Osteocyte (in vitro differentiated cells): ENCODE measurements around the gene SCYGR3. TPM values are rescaled to one million over a fixed set of nuclear protein-coding genes. Genes with fewer than 3 reads are reported as not detected.
"Not testable (repeated sequence)": the region's sequence is repeated elsewhere in the genome, so short reads cannot be mapped to it uniquely, and the experiment has no call there.

ENCODE experiments used
- DNase-seq: peaks from one replicate; pipeline ENCODE4 v3.0.0; 2021; ENCODE audit warnings: mixed read lengths; ENCODE audit not compliant: unreplicated experiment; ENCODE audit errors: extremely low spot score
- H3K27ac Mint-ChIP-seq: one replicate; pipeline ENCODE4 v1.8.0; 2021; ENCODE audit warnings: mild to moderate bottlenecking, mixed read lengths; ENCODE audit not compliant: unreplicated experiment
- H3K27me3 Mint-ChIP-seq: one replicate; pipeline ENCODE4 v1.8.0; 2021; ENCODE audit warnings: mixed read lengths; ENCODE audit not compliant: unreplicated experiment
- H3K36me3 Mint-ChIP-seq: one replicate; pipeline ENCODE4 v1.8.0; 2021; ENCODE audit warnings: mixed read lengths; ENCODE audit not compliant: unreplicated experiment
- H3K4me1 Mint-ChIP-seq: one replicate; pipeline ENCODE4 v1.8.0; 2021; ENCODE audit warnings: mixed read lengths; ENCODE audit not compliant: unreplicated experiment
- H3K4me3 Mint-ChIP-seq: one replicate; pipeline ENCODE4 v1.8.0; 2021; ENCODE audit warnings: mild to moderate bottlenecking, moderate library complexity, mixed read lengths; ENCODE audit not compliant: unreplicated experiment
- H3K9me3 Mint-ChIP-seq: one replicate; pipeline ENCODE4 v1.8.0; 2021; ENCODE audit warnings: mixed read lengths; ENCODE audit not compliant: unreplicated experiment
- CTCF ChIP-seq: fragments of 200-600 bp; sonication (generic); IDR thresholded peaks from 2 replicates; pipeline ENCODE4 v1.5.0; 2021; ENCODE audit warnings: antibody characterized with exemption, mild to moderate bottlenecking, moderate library complexity
- total RNA-seq: library from RNA; stranded (reverse); gene quantifications from 2 replicates; pipeline ENCODE4 v1.2.1, GENCODE V29; 2021

Gene SCYGR3
- total RNA-seq, 1 donor from 2014 or later = not detected

GRCh38 chr2:227610123-227610522 lies 4.5 kb downstream of the SCYGR3 start:
- no peak for TF ChIP-seq CTCF
- Mint-ChIP-seq H3K27me3 (peaks cover 3% of the 10 kb centered on the region), H3K4me3 (no peak overlapping the region), H3K4me1 (no peaks in the 10 kb centered on the region), H3K36me3 (no peaks in the 10 kb centered on the region), H3K27ac (no peak overlapping the region), H3K9me3 (no peaks in the 10 kb centered on the region)
- no peak for DNase-seq

- Mint-ChIP-seq H3K27me3 (peaks cover 3% of the 10 kb centered on the region), H3K4me3 (no peak overlapping the region), H3K9me3 (no peaks in the 10 kb centered on the region), H3K27ac (no peak overlapping the region), H3K36me3 (no peaks in the 10 kb centered on the region), H3K4me1 (no peaks in the 10 kb centered on the region)
- no peak for DNase-seq
- no peak for TF ChIP-seq CTCF
These were observed 5.9 kb downstream of the SCYGR3 start for GRCh38 chr2:227608561-227609338.

- H3K27ac Mint-ChIP-seq = no peak overlapping the region
- peaks cover 3% of the 10 kb centered on the region for H3K27me3 Mint-ChIP-seq
- H3K4me3 Mint-ChIP-seq = no peak overlapping the region
- TF ChIP-seq CTCF = no peak
- H3K9me3 Mint-ChIP-seq = no peaks in the 10 kb centered on the region
- DNase-seq = no peak
- no peaks in the 10 kb centered on the region for H3K36me3 Mint-ChIP-seq
- H3K4me1 Mint-ChIP-seq = no peaks in the 10 kb centered on the region
These were observed 6.7 kb downstream of the SCYGR3 start for GRCh38 chr2:227607941-227608340.

GRCh38 chr2:227606476-227606875 lies 8.2 kb downstream of the SCYGR3 start:
- no peaks in the 10 kb centered on the region for H3K4me1 Mint-ChIP-seq
- no peak for DNase-seq
- H3K4me3 Mint-ChIP-seq = no peak overlapping the region
- H3K9me3 Mint-ChIP-seq = no peaks in the 10 kb centered on the region
- no peak overlapping the region for H3K27ac Mint-ChIP-seq
- H3K27me3 Mint-ChIP-seq = peaks cover 3% of the 10 kb centered on the region
- no peak for TF ChIP-seq CTCF
- no peaks in the 10 kb centered on the region for H3K36me3 Mint-ChIP-seq

- H3K4me3 Mint-ChIP-seq = no peak overlapping the region
- H3K4me1 Mint-ChIP-seq = no peaks in the 10 kb centered on the region
These were observed 12.3 kb downstream of the SCYGR3 start for GRCh38 chr2:227602358-227602757.

GRCh38 chr2:227598835-227599503 lies 15.7 kb downstream of the SCYGR3 start, which contains the start of gene SCYGR2:
TSS of gene SCYGR2 (plus strand) at chr2:227598893. CDS start at chr2:227598893, 0 bp downstream.
- DNase-seq, H3K27ac Mint-ChIP-seq, H3K27me3 Mint-ChIP-seq, H3K9me3 Mint-ChIP-seq, H3K4me1 Mint-ChIP-seq, H3K4me3 Mint-ChIP-seq, H3K36me3 Mint-ChIP-seq: not testable (repeated sequence)

More at GRCh38 chr2:227602358-227602757, 12.3 kb downstream of the SCYGR3 start:
- TF ChIP-seq CTCF = no peak
- H3K36me3 Mint-ChIP-seq = no peaks in the 10 kb centered on the region
- H3K27ac Mint-ChIP-seq = no peak overlapping the region
- DNase-seq = no peak
- no peaks in the 10 kb centered on the region for H3K9me3 Mint-ChIP-seq
- H3K27me3 Mint-ChIP-seq = peaks cover 3% of the 10 kb centered on the region
